GM19035 (cell line): ENCODE results near the gene CD300LF.

Source experiments
- ATAC-seq: cut with Tn5 transposase; IDR thresholded peaks from one replicate; pipeline ENCODE4 v1.9.1; 2021; ENCODE audit not compliant: unreplicated experiment

Gene CD300LF

GRCh38 chr17:74712756-74713155, at the start of gene CD300LF:
CD300LF (minus strand) TSS chr17:74712923; CDS start chr17:74712866, 57 bp downstream.
- no peak for ATAC-seq

GRCh38 chr17:74761931-74762330, 49.2 kb upstream of the CD300LF start:
- ATAC-seq: no peak

GRCh38 chr17:74761419-74761818, 48.7 kb upstream of the CD300LF start:
- no peak for ATAC-seq

DNA sequence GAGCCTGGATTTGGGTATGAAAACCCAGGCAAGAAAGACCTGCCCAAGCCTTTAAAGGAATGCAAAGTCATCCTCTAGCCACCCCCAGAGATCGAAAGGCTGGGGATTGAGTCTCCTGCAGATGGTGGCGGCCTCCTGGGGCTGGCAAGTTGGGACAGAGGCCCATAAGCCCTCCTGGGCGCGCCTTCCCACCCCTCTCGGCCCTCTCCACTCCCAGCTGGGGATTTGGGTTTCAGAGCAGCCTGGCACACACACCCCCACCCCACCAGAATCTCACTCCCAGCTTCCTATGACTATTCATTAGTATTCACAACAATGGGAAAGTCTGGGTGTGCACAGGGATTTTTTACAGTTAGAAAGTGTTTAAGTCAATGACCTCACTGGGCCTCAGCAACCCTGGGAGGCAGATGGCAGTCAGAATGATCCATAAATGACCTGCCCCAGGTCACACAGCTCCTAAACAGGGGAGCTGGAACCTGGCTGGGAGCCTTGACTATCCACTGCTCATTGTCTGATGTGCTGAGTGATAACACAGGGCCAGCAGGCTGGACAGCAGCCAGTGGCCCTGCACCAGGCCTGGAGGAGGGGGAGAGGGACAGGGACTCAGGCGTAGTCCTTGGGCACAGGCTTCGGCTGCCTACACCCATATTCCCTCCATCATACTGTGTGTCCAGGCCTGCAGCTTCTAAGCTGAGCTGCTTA, 47.8 kb upstream of the CD300LF start:
- ATAC-seq: no peak

DNA sequence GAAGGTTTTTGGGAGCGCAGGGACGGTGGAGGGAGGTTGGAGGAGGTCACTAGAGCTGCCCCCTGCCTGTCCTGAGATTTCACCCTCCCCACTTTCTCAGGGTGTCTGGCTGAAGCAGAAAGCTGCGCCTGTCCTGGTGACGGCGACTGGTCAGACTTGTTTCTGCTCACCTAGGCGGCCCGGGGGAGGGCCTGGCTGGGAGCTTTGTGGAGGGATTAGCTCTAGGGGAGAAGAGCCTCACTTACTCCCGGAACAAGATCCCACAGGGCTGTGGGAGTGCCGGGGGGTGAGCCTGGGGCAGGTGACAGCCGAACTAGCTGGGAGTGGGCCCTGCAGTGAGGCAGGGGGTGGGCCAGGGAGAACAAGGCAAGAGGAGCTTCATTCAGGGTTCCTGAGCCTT, 47.2 kb upstream of the CD300LF start:
- ATAC-seq: no peak

- no peak for ATAC-seq
Measured at GRCh38 chr17:74759243-74759801, 46.6 kb upstream of the CD300LF start.

DNA sequence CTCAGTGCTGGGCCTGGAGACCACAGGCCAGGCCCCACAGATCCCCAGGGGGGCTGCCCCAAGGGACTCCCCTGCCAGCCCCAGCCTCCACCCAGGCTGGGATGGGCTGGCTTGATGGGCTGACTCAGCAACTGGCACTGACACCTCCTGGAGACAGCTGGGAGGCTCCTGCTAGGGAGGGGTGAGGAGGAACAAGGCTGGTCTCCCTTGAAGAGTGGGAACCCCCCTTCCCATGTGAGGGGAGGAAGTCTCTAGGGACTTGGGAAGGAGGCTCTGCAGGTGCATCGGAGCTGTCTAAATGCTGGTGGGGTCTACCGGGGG, 46.1 kb upstream of the CD300LF start:
- ATAC-seq: no peak

DNA sequence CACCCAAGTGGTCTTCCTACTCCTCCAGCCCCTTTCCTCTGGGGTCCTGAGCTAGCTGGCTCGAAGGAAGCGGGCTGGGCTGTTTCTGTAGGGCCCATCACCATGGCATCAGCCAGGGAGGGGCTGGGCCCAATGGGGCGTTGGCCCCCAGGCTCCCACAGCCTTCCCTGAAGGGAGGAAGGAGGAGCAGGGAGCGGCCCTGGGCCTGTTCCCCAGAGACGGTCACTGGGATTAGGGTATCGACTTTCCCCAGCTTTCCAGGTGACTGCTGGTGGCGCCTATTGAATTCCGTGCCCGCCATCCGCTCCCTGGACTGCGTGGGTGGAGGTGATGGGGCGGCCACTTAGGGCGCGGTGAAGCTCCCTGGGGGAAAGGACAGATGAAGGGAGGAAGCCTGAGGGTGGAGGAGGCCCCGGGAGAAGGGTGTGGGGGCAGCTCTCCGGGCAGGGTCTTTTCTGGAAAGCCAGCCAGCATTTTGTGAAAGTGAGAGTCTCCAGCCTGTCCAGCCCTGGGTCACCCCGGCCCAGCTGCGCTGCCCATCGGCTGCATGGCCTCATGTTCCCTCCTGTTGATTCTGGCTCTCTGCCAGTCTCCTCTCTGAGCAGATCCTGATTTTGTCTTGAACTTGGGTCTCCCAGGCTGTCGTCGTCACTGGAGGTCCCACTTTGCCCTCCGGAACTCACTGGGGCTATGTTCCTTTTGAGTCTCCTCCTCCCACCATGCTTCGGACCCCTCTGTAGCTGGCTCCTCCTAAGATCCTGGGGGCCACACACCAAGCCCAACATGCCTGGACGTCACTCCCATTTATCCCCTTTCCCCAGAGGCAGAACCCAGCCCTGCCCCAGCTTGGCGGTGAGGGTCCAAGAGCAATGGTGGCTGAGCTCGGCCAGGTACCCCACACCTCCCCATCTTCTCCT, 45.5 kb upstream of the CD300LF start:
- no peak for ATAC-seq

- no peak for ATAC-seq
Measured at GRCh38 chr17:74757502-74757901, 44.8 kb upstream of the CD300LF start.

GRCh38 chr17:74756891-74757290, 44.2 kb upstream of the CD300LF start:
- ATAC-seq: no peak

DNA sequence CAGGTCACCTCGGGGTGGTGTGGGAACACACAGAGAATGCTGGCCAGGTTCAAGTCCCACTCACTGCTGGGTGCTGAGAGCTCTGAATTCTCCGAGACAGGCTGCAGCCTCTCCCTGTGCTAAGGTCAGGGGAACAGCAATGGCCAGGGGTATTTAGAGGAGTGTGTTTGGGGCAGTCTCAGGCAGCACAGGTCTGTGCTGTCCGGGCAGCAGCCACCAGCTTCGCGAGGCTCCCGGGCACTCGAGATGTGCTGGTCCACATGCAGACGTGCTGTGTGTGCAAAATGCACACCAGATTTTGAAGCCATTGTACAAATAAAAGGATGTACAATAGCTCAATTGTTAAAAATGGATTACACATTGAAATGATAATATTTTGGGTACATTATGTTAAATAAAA, 42.8 kb upstream of the CD300LF start:
- no peak for ATAC-seq

GRCh38 chr17:74754832-74755231, 42.1 kb upstream of the CD300LF start:
- ATAC-seq: no peak

- no peak for ATAC-seq
Measured at GRCh38 chr17:74752822-74753401, 40.2 kb upstream of the CD300LF start.

GRCh38 chr17:74752415-74752814, 39.7 kb upstream of the CD300LF start:
- ATAC-seq: no peak

GRCh38 chr17:74750327-74751069, 37.8 kb upstream of the CD300LF start:
- no peak for ATAC-seq

- no peak for ATAC-seq
Measured at GRCh38 chr17:74750039-74750326, 37.3 kb upstream of the CD300LF start.

- ATAC-seq: peak; percentile 14
Measured at GRCh38 chr17:74749279-74750038, 36.7 kb upstream of the CD300LF start.

DNA sequence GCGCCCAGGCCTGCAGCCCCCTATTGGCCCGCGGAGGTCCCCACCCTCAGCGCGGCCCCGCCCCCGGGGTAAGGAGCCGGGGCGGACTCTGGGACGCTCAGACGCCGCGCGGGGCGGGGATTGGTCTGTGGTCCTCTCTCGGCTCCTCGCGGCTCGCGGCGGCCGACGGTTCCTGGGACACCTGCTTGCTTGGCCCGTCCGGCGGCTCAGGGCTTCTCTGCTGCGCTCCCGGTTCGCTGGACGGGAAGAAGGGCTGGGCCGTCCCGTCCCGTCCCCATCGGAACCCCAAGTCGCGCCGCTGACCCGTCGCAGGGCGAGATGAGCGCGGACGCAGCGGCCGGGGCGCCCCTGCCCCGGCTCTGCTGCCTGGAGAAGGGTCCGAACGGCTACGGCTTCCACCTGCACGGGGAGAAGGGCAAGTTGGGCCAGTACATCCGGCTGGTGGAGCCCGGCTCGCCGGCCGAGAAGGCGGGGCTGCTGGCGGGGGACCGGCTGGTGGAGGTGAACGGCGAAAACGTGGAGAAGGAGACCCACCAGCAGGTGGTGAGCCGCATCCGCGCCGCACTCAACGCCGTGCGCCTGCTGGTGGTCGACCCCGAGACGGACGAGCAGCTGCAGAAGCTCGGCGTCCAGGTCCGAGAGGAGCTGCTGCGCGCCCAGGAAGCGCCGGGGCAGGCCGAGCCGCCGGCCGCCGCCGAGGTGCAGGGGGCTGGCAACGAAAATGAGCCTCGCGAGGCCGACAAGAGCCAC, 36.0 kb upstream of the CD300LF start, which contains the start of gene NHERF1:
Gene NHERF1, plus strand, starts transcription at position 100 of the 750 bp plus-strand sequence. Its CDS starts 219 bp downstream, at position 319.
- ATAC-seq: peak; percentile 87

DNA sequence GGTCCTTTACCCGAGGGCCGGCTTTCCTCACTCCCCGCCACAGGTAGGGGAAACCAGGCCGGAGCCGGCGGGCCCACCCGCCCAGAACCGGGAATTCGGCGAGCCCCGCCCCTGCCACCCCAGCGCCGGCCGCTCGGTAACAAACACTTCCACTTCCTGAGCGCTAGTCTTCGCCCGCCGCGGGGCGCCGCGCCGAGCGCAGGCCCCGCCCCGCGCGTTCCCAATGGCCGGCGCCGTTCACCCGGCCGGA, 35.5 kb upstream of the CD300LF start:
- ATAC-seq: no peak

DNA sequence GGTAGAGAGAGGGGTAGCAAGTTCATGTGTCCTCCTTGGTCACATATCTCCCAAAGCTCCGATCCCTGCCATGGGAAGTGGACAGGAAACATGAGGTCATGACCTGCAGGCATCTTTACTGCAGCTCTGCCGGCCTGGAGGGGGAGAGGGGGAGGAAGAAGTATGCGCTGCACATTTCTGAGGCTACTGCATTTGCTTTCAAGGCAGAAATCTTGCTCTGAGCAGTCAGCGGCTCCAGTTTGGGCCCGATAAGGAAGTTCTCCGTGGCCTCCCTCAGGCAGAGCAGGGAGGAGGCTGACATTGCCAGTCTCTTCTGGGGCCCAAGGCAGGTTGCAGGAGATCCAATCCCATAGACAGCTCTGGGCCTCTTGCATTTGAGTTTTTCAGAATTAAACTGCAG, 34.2 kb upstream of the CD300LF start:
- no peak for ATAC-seq
